HCT116 (cell line): ENCODE data around the gene SMTNL2. TPM values are rescaled to one million over a fixed set of nuclear protein-coding genes. Genes with fewer than 3 reads are reported as not detected.

Experiments used
- ATAC-seq: fragments of 200-7000 bp; cut with Tn5 transposase; 2 replicates; pipeline ENCODE4 v1.9.1; 2020; ENCODE audit warnings: mild to moderate bottlenecking, moderate library complexity
- BruUV-seq: library from RNA; stranded (reverse); fragments of 400-500 nt; replicated peaks from 2 replicates; lab custom pipeline; 2021; lab: Mats Ljungman, UMichigan
- CTCF ChIA-PET: fragments of 300-600 bp; sonication (Branson Sonifier 250); formaldehyde crosslinking; loops from one replicate; lab custom pipeline; 2021; ENCODE audit warnings: antibody characterized with exemption; lab: Charles Lee
- POLR2A ChIA-PET: fragments of 300-600, 350-600 bp; sonication (Branson Sonifier 250); formaldehyde crosslinking; loops from one replicate; lab custom pipeline; 2021; ENCODE audit warnings: antibody characterized with exemption; lab: Charles Lee
- RAD21 ChIA-PET, 2 experiments: fragments of 300-600 bp; sonication (Branson Sonifier 250); formaldehyde crosslinking; loops; one replicate each; lab custom pipeline; 2023; ENCODE audit warnings: low total read pairs in 2 of 2; ENCODE audit not compliant: uncharacterized antibody in 2 of 2, unreplicated experiment in 2 of 2, low non-redundant PET in 1 of 2; lab: Charles Lee
- DNase-seq: peaks from one replicate; pipeline ENCODE4 v3.0.0-alpha.2; 2010; ENCODE audit warnings: low read depth, low spot score
- H2AFZ ChIP-seq: fragments of 200-600 bp; shearing (Covaris generic), sonication (generic); 2 replicates; pipeline ENCODE4 v1.6.1; 2017; ENCODE audit warnings: low read depth, mixed run types, mixed read lengths, antibody characterized with exemption, low read length; ENCODE audit not compliant: poor library complexity, severe bottlenecking
- H3K27ac ChIP-seq: 2 replicates; pipeline ENCODE4 v1.5.1; 2012; ENCODE audit warnings: low read depth, low read length
- H3K27me3 ChIP-seq: fragments of 200-600 bp; sonication (generic); 2 replicates; pipeline ENCODE4 v1.6.1; 2016; ENCODE audit warnings: mixed run types, low read length, mixed read lengths; ENCODE audit not compliant: insufficient read depth
- H3K36me3 ChIP-seq, 2 experiments: fragments of 200-500 bp in 1 of 2; fragments of 200-600 bp in 1 of 2; sonication (Bioruptor generic) in 1 of 2; sonication (generic) in 1 of 2; 2 replicates each; pipeline versions ENCODE4 v1.5.1 to v1.6.1; 2014 to 2016; ENCODE audit warnings: low read length in 2 of 2, inconsistent platforms in 1 of 2, mixed read lengths in 1 of 2, mixed run types in 1 of 2; ENCODE audit not compliant: insufficient read depth in 2 of 2, control insufficient read depth in 1 of 2
- H3K4me1 ChIP-seq, 2 experiments: fragments of 200-600 bp in 1 of 2; sonication (generic) in 1 of 2; 2 replicates each; pipeline versions ENCODE4 v1.5.1 to v1.6.1; 2012 to 2017; ENCODE audit warnings: low read length in 2 of 2, inconsistent platforms in 1 of 2, mild to moderate bottlenecking in 1 of 2, mixed read lengths in 1 of 2, mixed run types in 1 of 2, moderate library complexity in 1 of 2; ENCODE audit not compliant: insufficient read depth in 2 of 2, control insufficient read depth in 1 of 2
- H3K4me2 ChIP-seq: fragments of 200-600 bp; sonication (generic); 2 replicates; pipeline ENCODE4 v1.6.1; 2017; ENCODE audit warnings: mixed run types, low read length, mixed read lengths
- H3K4me3 ChIP-seq, 2 experiments: fragments of 200-600 bp in 1 of 2; sonication (generic) in 1 of 2; replicated peaks in 1 of 2; 2 replicates each; pipeline ENCODE4 v1.5.1; 2011 to 2016; ENCODE audit warnings: low read length in 2 of 2, control low read depth in 1 of 2, low read depth in 1 of 2, mild to moderate bottlenecking in 1 of 2, mixed read lengths in 1 of 2, mixed run types in 1 of 2
- H3K79me2 ChIP-seq: fragments of 200-600 bp; sonication (generic); 2 replicates; pipeline ENCODE4 v1.6.1; 2017; ENCODE audit warnings: mild to moderate bottlenecking, mixed run types, low read length, moderate library complexity, mixed read lengths; ENCODE audit not compliant: insufficient read depth
- H3K9ac ChIP-seq: fragments of 200-600 bp; sonication (generic); 2 replicates; pipeline ENCODE4 v1.6.1; 2016; ENCODE audit warnings: low read length, mixed read lengths
- H3K9me2 ChIP-seq: fragments of 200-600 bp; sonication (generic), shearing (Covaris generic); 2 replicates; pipeline ENCODE4 v1.6.1; 2017; ENCODE audit warnings: mixed run types, mild to moderate bottlenecking, moderate library complexity; ENCODE audit not compliant: insufficient read depth
- H3K9me3 ChIP-seq, 2 experiments: fragments of 200-500 bp in 1 of 2; fragments of 200-600 bp in 1 of 2; sonication (Bioruptor generic) in 1 of 2; sonication (generic) in 1 of 2; 2 replicates each; pipeline ENCODE4 v1.6.1; 2014 to 2017; ENCODE audit warnings: low read length in 2 of 2, mixed read lengths in 2 of 2, inconsistent platforms in 1 of 2, low read depth in 1 of 2, mild to moderate bottlenecking in 1 of 2, mixed run types in 1 of 2, moderate library complexity in 1 of 2; ENCODE audit not compliant: control insufficient read depth in 1 of 2, insufficient read depth in 1 of 2
- H4K20me1 ChIP-seq: fragments of 200-600 bp; sonication (generic), shearing (Covaris generic); 2 replicates; pipeline ENCODE4 v1.6.1; 2017; ENCODE audit warnings: mixed run types, mild to moderate bottlenecking, moderate library complexity; ENCODE audit not compliant: insufficient read depth
- ATF3 ChIP-seq: IDR thresholded peaks from 2 replicates; pipeline ENCODE4 v1.6.1; 2012
- CBX3 ChIP-seq: IDR thresholded peaks from 2 replicates; pipeline ENCODE4 v1.6.1; 2012; ENCODE audit warnings: low read depth
- CEBPB ChIP-seq: IDR thresholded peaks from 2 replicates; pipeline ENCODE4 v1.6.1; 2012; ENCODE audit warnings: low read depth
- CTCF ChIP-seq, 3 experiments: fragments of 200-600 bp in 1 of 3; sonication (generic) in 1 of 3; IDR thresholded peaks in 2 of 3; conservative IDR thresholded peaks in 1 of 3; 2 replicates each; pipeline ENCODE4 v1.5.1; 2012 to 2017; ENCODE audit warnings: low read depth in 2 of 3, low read length in 2 of 3, antibody characterized with exemption in 1 of 3, borderline replicate concordance in 1 of 3, control low read depth in 1 of 3, mild to moderate bottlenecking in 1 of 3, mixed read lengths in 1 of 3, mixed run types in 1 of 3, moderate library complexity in 1 of 3; ENCODE audit not compliant: insufficient read depth in 1 of 3
- EGR1 ChIP-seq: IDR thresholded peaks from 2 replicates; pipeline ENCODE4 v1.6.1; 2012; ENCODE audit warnings: low read depth
- ELF1 ChIP-seq: IDR thresholded peaks from 2 replicates; pipeline ENCODE4 v1.6.1; 2012; ENCODE audit warnings: low read depth, borderline replicate concordance
- EZH2 ChIP-seq: fragments of 200-600 bp; sonication (generic); IDR thresholded peaks from 2 replicates; pipeline ENCODE4 v1.6.1; 2017; ENCODE audit warnings: antibody characterized with exemption, mixed run types
- EZH2phosphoT487 ChIP-seq: fragments of 200-600 bp; IDR thresholded peaks from 2 replicates; pipeline ENCODE4 v1.6.1; 2018; ENCODE audit warnings: antibody characterized with exemption, borderline replicate concordance
- FOSL1 ChIP-seq: IDR thresholded peaks from 2 replicates; pipeline ENCODE4 v1.6.1; 2012; ENCODE audit warnings: low read depth
- JUND ChIP-seq: IDR thresholded peaks from 2 replicates; pipeline ENCODE4 v1.6.1; 2012
- MAX ChIP-seq: IDR thresholded peaks from 2 replicates; pipeline ENCODE4 v1.6.1; 2012
- POLR2A ChIP-seq: IDR thresholded peaks from 2 replicates; pipeline ENCODE4 v1.7.0; 2011; ENCODE audit warnings: borderline replicate concordance; ENCODE audit not compliant: insufficient read depth, insufficient read length; ENCODE audit errors: extremely low read depth
- POLR2AphosphoS5 ChIP-seq: IDR thresholded peaks from 2 replicates; pipeline ENCODE4 v1.6.1; 2011; ENCODE audit warnings: mild to moderate bottlenecking, low read depth, low read length, moderate library complexity
- RAD21 ChIP-seq: IDR thresholded peaks from 2 replicates; pipeline ENCODE4 v1.6.1; 2012; ENCODE audit warnings: low read depth, mild to moderate bottlenecking
- REST ChIP-seq: IDR thresholded peaks from 2 replicates; pipeline ENCODE4 v1.6.1; 2012; ENCODE audit warnings: low read depth
- SRF ChIP-seq: IDR thresholded peaks from 2 replicates; pipeline ENCODE4 v1.6.1; 2012; ENCODE audit warnings: low read depth
- TCF7L2 ChIP-seq: IDR thresholded peaks from 2 replicates; pipeline ENCODE4 v1.7.0; 2011; ENCODE audit warnings: borderline replicate concordance, inconsistent platforms; ENCODE audit not compliant: insufficient read depth, insufficient read length; ENCODE audit errors: extremely low read depth
- ZBTB33 ChIP-seq: IDR thresholded peaks from 2 replicates; pipeline ENCODE4 v1.6.1; 2011; ENCODE audit warnings: mild to moderate bottlenecking, low read length, moderate library complexity; ENCODE audit not compliant: insufficient replicate concordance; ENCODE audit errors: extremely low read depth
- ZFX ChIP-seq: fragments of 450-650 bp; IDR thresholded peaks from 2 replicates; pipeline ENCODE4 v1.6.1; 2017
- ZNF274 ChIP-seq: fragments of 200-500 bp; sonication (Bioruptor generic); IDR thresholded peaks from 2 replicates; pipeline ENCODE4 v1.6.1; 2014; ENCODE audit warnings: mild to moderate bottlenecking, low read depth, low read length, inconsistent platforms
- intact Hi-C: fragments of 100-400 bp; cut with micrococcal nuclease; formaldehyde crosslinking; loops from 2 replicates; pipeline ENCODE4 v1.10.0; 2022
- total RNA-seq: library from RNA; stranded (reverse); gene quantifications from one replicate; pipeline ENCODE4 v1.2.1, GENCODE V29; 2021; ENCODE audit not compliant: unreplicated experiment

Gene SMTNL2
- total RNA-seq, 1 experiment from 2014 or later, result 2.3 TPM

- no peak overlapping the region for H3K4me2 ChIP-seq
- no peaks in the 10 kb centered on the region for H3K27me3 ChIP-seq
- POLR2A ChIA-PET, result no interaction called here
- peaks cover 0 to 5% of the 10 kb centered on the region in 2 experiments; a peak in 1 of 4 replicates for H3K36me3 ChIP-seq
- RAD21 ChIA-PET, result no interaction called here
- H3K79me2 ChIP-seq, result peaks cover 15% of the 10 kb centered on the region
- H4K20me1 ChIP-seq, result no peaks in the 10 kb centered on the region
- BruUV-seq, result no TSS peak
- H3K9me2 ChIP-seq, result no peaks in the 10 kb centered on the region
- no peaks in the 10 kb centered on the region for H3K9me3 ChIP-seq
- H3K4me1 ChIP-seq, result peaks cover under 1 to 9% of the 10 kb centered on the region in 2 experiments; a peak in 3 of 4 replicates
- no peak overlapping the region for H3K4me3 ChIP-seq
- CTCF ChIA-PET, result no interaction called here
- intact Hi-C loops, result no loop called here
- TF ChIP-seq CEBPB (no peak), POLR2A (no peak), EZH2phosphoT487 (no peak), ELF1 (no peak), ZFX (no peak), REST (no peak), EZH2 (no peak), CTCF (IDR thresholded peaks at IDR 0.05 in 2 of 3, conservative IDR thresholded peaks at IDR 0.05 in 1 of 3; ENCODE audit: borderline replicate concordance in 1 of 3, insufficient read depth in 1 of 3, low read depth in 2 of 3, low read length in 2 of 3) (no peak), JUND (no peak), ZBTB33 (no peak), POLR2AphosphoS5 (no peak), RAD21 (no peak), ATF3 (no peak), ZNF274 (no peak), SRF (no peak), FOSL1 (no peak), CBX3 (no peak), TCF7L2 (no peak), EGR1 (no peak), MAX (no peak)
- TF ChIP-seq, all 23 proteins: peak for 0
- no peak for ATAC-seq
- DNase-seq, result no peak
- Histone ChIP-seq H3K27ac (no peak overlapping the region), H2AFZ (no peak overlapping the region), H3K9ac (no peak overlapping the region)
These were observed 25.1 kb upstream of the SMTNL2 start for GRCh38 chr17:4559139-4559791.
